ENCODE measurements around the gene JPH2.

- no peak for TF ChIP-seq CTCF (IDR thresholded peaks at IDR 0.05; ENCODE audit: insufficient read depth, low read length, poor library complexity, severe bottlenecking)
- TF ChIP-seq EZH2phosphoT487 (conservative IDR thresholded peaks at IDR 0.05; ENCODE audit: low read length), result no peak
These were observed 63.7 kb downstream of the JPH2 start for GRCh38 chr20:44123251-44123650.

Data from SU-DHL-6 (cell line).